ENCODE measurements around the gene FAM200B.

The FAM200B gene

GRCh38 chr4:15736514-15737050 is 55.0 kb downstream of the FAM200B start:
- Histone ChIP-seq H3K27ac (ENCODE audit: low read depth, low read length) (no peak overlapping the region), H3K4me2 (ENCODE audit: low read length) (no peak overlapping the region), H3K4me1 (ENCODE audit: control insufficient read depth, low read length) (peaks cover 3% of the 10 kb centered on the region; the same call in 1 of the 2 replicates), H3K79me2 (ENCODE audit: control insufficient read depth, low read length) (no peaks in the 10 kb centered on the region), H3K9me2 (replicated peaks; ENCODE audit: control insufficient read depth, low read length) (no peaks in the 10 kb centered on the region), H4K20me1 (ENCODE audit: control insufficient read depth, insufficient read depth, low read depth, low read length) (no peaks in the 10 kb centered on the region), H3F3A (ENCODE audit: control insufficient read depth, insufficient read depth) (no peaks in the 10 kb centered on the region), H3K27me3 (ENCODE audit: control insufficient read depth, low read length) (no peaks in the 10 kb centered on the region), H3K4me3 (ENCODE audit: low read length) (no peak overlapping the region), H3K9me3 (ENCODE audit: control insufficient read depth, insufficient read depth, low read length) (peaks cover 3% of the 10 kb centered on the region; the same call in 1 of the 2 replicates), H3K36me3 (ENCODE audit: control insufficient read depth, low read length) (no peaks in the 10 kb centered on the region)
- TF ChIP-seq EZH2phosphoT487 (IDR thresholded peaks at IDR 0.05; ENCODE audit: borderline replicate concordance, low read length) (no peak), CTCF (IDR thresholded peaks at IDR 0.05; ENCODE audit: low read depth, low read length, poor library complexity, severe bottlenecking) (no peak)

GRCh38 chr4:15737255-15737654 is 55.6 kb downstream of the FAM200B start:
- Histone ChIP-seq H3K27ac (ENCODE audit: low read depth, low read length) (no peak overlapping the region), H3K9me3 (ENCODE audit: control insufficient read depth, insufficient read depth, low read length) (peaks cover 3% of the 10 kb centered on the region; the same call in 1 of the 2 replicates), H4K20me1 (ENCODE audit: control insufficient read depth, insufficient read depth, low read depth, low read length) (no peaks in the 10 kb centered on the region), H3K4me3 (ENCODE audit: low read length) (no peak overlapping the region), H3K4me1 (ENCODE audit: control insufficient read depth, low read length) (peaks cover 3% of the 10 kb centered on the region; the same call in 1 of the 2 replicates), H3K27me3 (ENCODE audit: control insufficient read depth, low read length) (no peaks in the 10 kb centered on the region), H3K79me2 (ENCODE audit: control insufficient read depth, low read length) (no peaks in the 10 kb centered on the region), H3K36me3 (ENCODE audit: control insufficient read depth, low read length) (no peaks in the 10 kb centered on the region), H3K4me2 (ENCODE audit: low read length) (no peak overlapping the region), H3K9me2 (replicated peaks; ENCODE audit: control insufficient read depth, low read length) (no peaks in the 10 kb centered on the region), H3F3A (ENCODE audit: control insufficient read depth, insufficient read depth) (no peaks in the 10 kb centered on the region)
- no peak for TF ChIP-seq EZH2phosphoT487 (IDR thresholded peaks at IDR 0.05; ENCODE audit: borderline replicate concordance, low read length)
- TF ChIP-seq CTCF (IDR thresholded peaks at IDR 0.05; ENCODE audit: low read depth, low read length, poor library complexity, severe bottlenecking), result peak; percentile 34

GRCh38 chr4:15738877-15739276 is 57.2 kb downstream of the FAM200B start:
- H3K27ac ChIP-seq (ENCODE audit: low read depth, low read length), result no peak overlapping the region
- no peaks in the 10 kb centered on the region for H3K9me2 ChIP-seq (replicated peaks; ENCODE audit: control insufficient read depth, low read length)
- H3K79me2 ChIP-seq (ENCODE audit: control insufficient read depth, low read length), result no peaks in the 10 kb centered on the region
- no peaks in the 10 kb centered on the region for H4K20me1 ChIP-seq (ENCODE audit: control insufficient read depth, insufficient read depth, low read depth, low read length)
- peaks cover 3% of the 10 kb centered on the region; the same call in 1 of the 2 replicates for H3K4me1 ChIP-seq (ENCODE audit: control insufficient read depth, low read length)
- H3K9me3 ChIP-seq (ENCODE audit: control insufficient read depth, insufficient read depth, low read length), result peaks cover 5% of the 10 kb centered on the region; the same call in 1 of the 2 replicates
- H3K27me3 ChIP-seq (ENCODE audit: control insufficient read depth, low read length), result no peaks in the 10 kb centered on the region
- no peaks in the 10 kb centered on the region for H3F3A ChIP-seq (ENCODE audit: control insufficient read depth, insufficient read depth)
- H3K4me3 ChIP-seq (ENCODE audit: low read length), result no peak overlapping the region
- no peak overlapping the region for H3K4me2 ChIP-seq (ENCODE audit: low read length)
- H3K36me3 ChIP-seq (ENCODE audit: control insufficient read depth, low read length), result no peaks in the 10 kb centered on the region
- TF ChIP-seq CTCF (IDR thresholded peaks at IDR 0.05; ENCODE audit: low read depth, low read length, poor library complexity, severe bottlenecking) (no peak), EZH2phosphoT487 (IDR thresholded peaks at IDR 0.05; ENCODE audit: borderline replicate concordance, low read length) (no peak)
